Stimulated activated CD8-positive, alpha-beta memory T cell treated with anti-CD3 and anti-CD28 coated beads, Interleukin-7, amount 100 ng/mL, for 1 hour (primary cell): Measurements from ENCODE around the gene GPX2.
"Not testable (repeated sequence)": the region's sequence is repeated elsewhere in the genome, so short reads cannot be mapped to it uniquely, and the experiment has no call there.

Source experiments
- DNase-seq, 2 donors: peaks; one replicate each; pipeline ENCODE4 v3.0.0-alpha.2; 2020; ENCODE audit warnings: low read depth in 2 of 2

The GPX2 gene

DNA sequence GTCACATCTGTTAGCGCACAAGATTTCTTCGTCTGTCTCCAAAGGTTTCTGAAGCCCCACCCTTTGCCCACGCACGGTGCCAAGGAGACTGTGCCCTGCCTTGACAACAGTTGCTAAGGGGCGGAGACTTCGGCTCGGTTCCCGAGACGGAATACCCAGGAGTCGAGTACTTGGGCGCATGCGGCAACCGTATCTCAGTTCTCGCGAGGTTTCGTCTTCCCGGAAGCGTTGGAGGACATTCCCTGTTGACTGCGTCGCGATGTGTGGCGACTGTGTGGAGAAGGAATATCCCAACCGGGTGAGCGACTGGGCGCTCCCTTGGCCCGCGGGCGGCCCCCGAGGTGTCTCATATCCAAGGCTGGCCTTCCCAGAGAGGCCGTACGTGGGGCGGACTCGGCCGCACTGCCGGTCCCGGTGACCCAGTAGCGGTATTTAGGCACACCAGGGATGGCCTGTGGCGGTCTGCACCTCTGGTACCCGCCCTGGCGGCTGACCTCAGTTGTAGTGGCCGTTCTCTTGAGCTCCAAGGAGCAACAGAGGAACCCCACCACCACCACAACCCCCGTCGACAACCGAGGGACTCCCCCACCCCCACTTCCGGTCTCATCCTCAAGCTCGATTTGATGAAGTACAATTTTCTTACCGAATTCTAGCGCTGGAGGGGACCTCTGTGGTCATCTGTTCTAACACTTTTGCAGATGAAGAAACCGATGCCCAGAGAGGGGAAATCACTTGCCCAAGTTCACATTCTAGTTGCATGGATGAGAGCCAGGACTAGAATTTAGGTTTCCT lies 28.1 kb downstream of the GPX2 start, which contains the start of gene CHURC1:
CHURC1 (plus strand) TSS at position 219 of the 792 bp plus-strand sequence; CDS start at position 260, 41 bp downstream.
- DNase-seq = peak; percentile 88 to 94

DNA sequence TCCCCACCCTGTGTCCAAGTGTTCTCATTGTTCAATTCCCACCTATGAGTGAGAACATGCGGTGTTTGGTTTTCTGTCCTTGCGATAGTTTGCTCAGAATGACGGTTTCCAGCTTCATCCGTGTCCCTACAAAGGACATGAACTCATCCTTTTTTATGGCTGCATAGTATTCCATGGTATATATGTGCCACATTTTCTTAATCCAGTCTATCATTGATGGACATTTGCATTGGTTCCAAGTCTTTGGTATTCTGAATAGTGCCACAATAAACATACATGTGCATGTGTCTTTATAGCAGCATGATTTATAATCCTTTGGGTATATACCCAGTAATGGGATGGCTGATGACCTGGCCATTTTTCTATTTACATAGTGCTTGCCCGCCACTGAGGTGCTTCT lies 29.1 kb downstream of the GPX2 start:
- DNase-seq = not testable (repeated sequence)

DNA sequence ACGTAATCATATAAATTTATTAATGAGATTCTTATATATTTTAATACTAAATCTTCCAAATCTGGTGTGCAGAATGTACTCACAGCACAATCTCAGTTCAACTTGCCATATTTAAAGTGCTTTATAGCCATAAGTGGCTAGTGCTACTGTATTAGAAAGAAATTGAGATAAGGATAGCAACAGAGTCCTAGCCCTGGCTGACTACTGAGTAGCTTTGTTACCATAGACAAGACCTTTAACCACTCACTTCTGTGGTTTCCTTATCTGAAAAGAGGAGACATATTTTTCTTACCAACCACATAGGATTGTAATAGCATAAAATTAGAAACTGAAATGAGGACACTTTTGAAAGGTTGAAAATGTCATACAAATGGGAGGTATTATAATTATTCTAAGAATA lies 30.3 kb downstream of the GPX2 start:
- DNase-seq = no peak

GRCh38 chr14:64910847-64911495 lies 31.6 kb downstream of the GPX2 start:
- no peak for DNase-seq

- no peak for DNase-seq
Measured at GRCh38 chr14:64906022-64906421, 36.5 kb downstream of the GPX2 start.

GRCh38 chr14:64899958-64900357 lies 42.6 kb downstream of the GPX2 start:
- DNase-seq = no peak

GRCh38 chr14:64891839-64892375 lies 50.6 kb downstream of the GPX2 start:
- no peak for DNase-seq

GRCh38 chr14:64891173-64891838 lies 51.2 kb downstream of the GPX2 start:
- DNase-seq = no peak

- DNase-seq = no peak
Measured at GRCh38 chr14:64889352-64889751, 53.2 kb downstream of the GPX2 start.
